ENCODE data around the gene TCTN2.

TCTN2 gene

DNA sequence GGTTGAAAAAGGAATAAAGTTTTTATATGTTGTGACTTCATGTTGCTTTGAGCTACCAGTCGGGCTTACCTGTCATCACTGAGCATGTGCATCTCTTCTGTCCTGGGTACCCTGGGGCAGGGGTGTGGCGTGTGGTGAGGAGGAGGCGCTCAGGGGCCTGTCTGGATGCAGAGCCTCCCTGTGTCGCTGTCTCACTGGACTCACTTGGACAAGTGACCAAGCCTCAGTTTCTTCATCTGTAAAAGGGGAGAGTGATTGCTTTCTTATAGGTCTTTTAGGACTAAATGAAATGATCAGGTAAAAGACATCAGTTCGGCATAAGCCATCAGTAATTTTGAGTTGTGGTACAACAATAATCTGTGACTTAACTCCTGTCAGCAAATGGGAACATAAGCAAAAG, 63.4 kb downstream of the TCTN2 start:
- TF ChIP-seq GATA2 (IDR thresholded peaks at IDR 0.05; ENCODE audit: low read depth, low read length) (no peak), GATA3 (IDR thresholded peaks at IDR 0.05; ENCODE audit: low read depth, low read length) (no peak)

GRCh38 chr12:123741937-123742572, 71.1 kb downstream of the TCTN2 start:
- TF ChIP-seq GATA2 (IDR thresholded peaks at IDR 0.05; ENCODE audit: low read depth, low read length): no peak
- TF ChIP-seq GATA3 (IDR thresholded peaks at IDR 0.05; ENCODE audit: low read depth, low read length): no peak

DNA sequence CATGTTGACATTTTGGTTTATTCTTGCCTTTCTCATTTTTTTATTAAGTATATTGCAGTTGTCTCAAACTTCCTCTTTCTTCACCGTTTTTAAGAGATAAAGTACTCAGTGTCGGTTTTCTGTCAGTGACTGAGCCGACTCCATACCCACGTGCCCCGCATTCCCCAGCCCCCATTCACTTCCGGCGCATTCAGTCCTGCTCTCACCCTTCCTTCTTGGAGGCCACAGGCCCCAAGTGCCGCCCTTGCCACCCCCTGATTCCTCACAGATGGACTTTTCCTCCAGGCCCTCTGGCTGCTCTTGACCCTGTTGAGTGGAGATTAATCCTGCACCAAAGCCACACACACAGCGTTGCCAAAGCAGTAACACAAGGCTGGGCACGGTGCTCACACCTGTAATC, 72.1 kb downstream of the TCTN2 start:
- no peak for TF ChIP-seq GATA2 (IDR thresholded peaks at IDR 0.05; ENCODE audit: low read depth, low read length)
- no peak for TF ChIP-seq GATA3 (IDR thresholded peaks at IDR 0.05; ENCODE audit: low read depth, low read length)

- TF ChIP-seq GATA3 (IDR thresholded peaks at IDR 0.05; ENCODE audit: low read depth, low read length): no peak
- no peak for TF ChIP-seq GATA2 (IDR thresholded peaks at IDR 0.05; ENCODE audit: low read depth, low read length)
Observed at GRCh38 chr12:123744836-123745235, 73.9 kb downstream of the TCTN2 start.

DNA sequence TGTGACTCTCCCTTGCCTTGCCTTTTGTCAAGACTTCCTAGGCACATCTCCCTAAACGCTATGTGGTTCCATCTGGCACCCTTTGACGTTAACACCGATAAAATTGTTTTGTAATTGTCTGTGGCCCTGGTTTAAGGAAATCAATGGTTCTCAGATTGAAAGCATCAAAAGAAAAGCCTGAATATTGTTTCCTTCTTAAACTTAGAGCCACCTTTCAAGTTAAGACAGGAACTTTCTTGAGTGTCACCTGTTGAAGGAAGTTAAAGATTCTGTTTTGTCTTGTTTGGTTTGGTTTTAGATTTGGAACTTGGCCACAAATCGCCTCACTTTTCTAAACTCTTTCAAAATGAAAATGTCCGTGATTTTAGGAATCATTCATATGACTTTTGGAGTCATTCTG, 76.4 kb downstream of the TCTN2 start:
- TF ChIP-seq GATA2 (IDR thresholded peaks at IDR 0.05; ENCODE audit: low read depth, low read length) (no peak), GATA3 (IDR thresholded peaks at IDR 0.05; ENCODE audit: low read depth, low read length) (no peak)

DNA sequence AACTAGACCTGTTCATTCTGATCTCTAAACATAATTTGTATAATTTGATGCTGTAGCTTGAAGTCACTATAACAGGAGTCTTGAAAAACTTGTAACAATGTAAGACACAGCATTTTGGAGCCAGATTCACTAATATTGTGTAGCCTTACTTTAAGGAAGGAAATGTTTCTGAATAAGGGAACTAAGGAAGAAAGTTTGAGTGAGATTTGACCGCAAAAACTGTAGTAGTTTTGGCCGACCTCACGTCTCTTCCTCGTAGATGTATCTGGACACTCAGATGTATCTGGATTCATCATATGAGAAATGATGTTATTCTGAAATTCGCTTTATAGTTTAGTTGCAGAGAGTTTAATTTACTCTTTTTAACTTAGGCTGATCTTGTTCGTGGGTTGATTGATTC, 77.2 kb downstream of the TCTN2 start:
- TF ChIP-seq GATA3 (IDR thresholded peaks at IDR 0.05; ENCODE audit: low read depth, low read length): no peak
- TF ChIP-seq GATA2 (IDR thresholded peaks at IDR 0.05; ENCODE audit: low read depth, low read length): no peak

GRCh38 chr12:123748661-123749060, 77.7 kb downstream of the TCTN2 start:
- TF ChIP-seq GATA3 (IDR thresholded peaks at IDR 0.05; ENCODE audit: low read depth, low read length): no peak
- no peak for TF ChIP-seq GATA2 (IDR thresholded peaks at IDR 0.05; ENCODE audit: low read depth, low read length)

- no peak for TF ChIP-seq GATA2 (IDR thresholded peaks at IDR 0.05; ENCODE audit: low read depth, low read length)
- TF ChIP-seq GATA3 (IDR thresholded peaks at IDR 0.05; ENCODE audit: low read depth, low read length): no peak
Observed at GRCh38 chr12:123749355-123749754, 78.4 kb downstream of the TCTN2 start.

GRCh38 chr12:123750159-123750656, 79.3 kb downstream of the TCTN2 start:
- TF ChIP-seq GATA3 (IDR thresholded peaks at IDR 0.05; ENCODE audit: low read depth, low read length): no peak
- TF ChIP-seq GATA2 (IDR thresholded peaks at IDR 0.05; ENCODE audit: low read depth, low read length): no peak

- TF ChIP-seq GATA2 (IDR thresholded peaks at IDR 0.05; ENCODE audit: low read depth, low read length) (no peak), GATA3 (IDR thresholded peaks at IDR 0.05; ENCODE audit: low read depth, low read length) (no peak)
Observed at GRCh38 chr12:123752046-123752445, 81.1 kb downstream of the TCTN2 start.

DNA sequence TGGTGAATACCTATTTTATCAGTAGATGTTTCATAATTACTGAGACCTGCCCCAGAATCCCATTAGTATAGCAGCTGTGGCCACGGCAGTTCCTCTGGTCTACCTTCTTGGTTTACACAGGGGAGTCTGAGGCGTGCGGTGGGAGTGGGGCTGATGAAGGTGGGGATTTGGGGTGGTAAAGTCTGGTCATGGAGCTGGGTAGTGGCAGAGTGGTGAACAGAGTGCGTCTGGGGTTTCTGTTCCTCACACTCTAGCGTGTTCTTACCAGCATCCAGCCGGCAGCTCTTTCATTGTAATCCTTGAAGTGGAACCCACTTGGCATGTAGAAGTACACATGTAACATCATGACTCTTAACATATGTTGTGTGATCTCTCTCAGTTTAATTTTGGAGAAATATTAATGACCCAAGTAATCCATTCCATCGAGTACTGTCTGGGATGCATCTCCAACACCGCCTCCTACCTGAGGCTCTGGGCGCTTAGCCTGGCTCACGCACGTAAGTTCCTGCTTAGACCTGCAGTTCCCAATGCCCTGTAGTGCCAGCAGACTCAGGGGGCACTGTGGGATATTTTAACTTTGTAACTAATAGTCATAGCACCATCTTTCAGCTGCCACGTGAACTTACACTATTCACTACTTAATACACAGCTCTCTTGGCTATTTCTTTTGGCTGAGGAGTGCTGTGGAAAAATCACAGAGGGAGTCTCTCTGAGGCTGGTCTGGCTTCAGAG, 83.3 kb downstream of the TCTN2 start:
- no peak for TF ChIP-seq GATA2 (IDR thresholded peaks at IDR 0.05; ENCODE audit: low read depth, low read length)
- TF ChIP-seq GATA3 (IDR thresholded peaks at IDR 0.05; ENCODE audit: low read depth, low read length): no peak

DNA sequence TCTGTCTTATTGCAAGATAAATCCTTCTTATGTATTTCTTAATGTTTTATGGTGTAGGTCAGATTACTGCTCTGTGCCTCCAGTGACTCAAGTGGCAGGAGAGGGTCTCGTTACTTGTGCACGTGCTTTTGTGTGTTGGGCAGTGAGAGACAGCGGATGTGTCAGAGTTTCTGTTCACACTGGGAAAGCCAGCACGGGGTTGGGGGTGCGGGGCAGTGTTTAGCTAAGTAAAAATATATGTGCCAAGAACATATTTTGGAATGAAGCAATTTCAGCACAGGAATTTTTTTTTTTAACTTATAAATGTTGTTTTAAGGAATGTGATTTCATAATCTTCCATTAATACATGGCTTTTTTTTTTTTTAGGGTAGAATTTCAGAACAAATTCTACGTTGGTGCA, 86.6 kb downstream of the TCTN2 start:
- TF ChIP-seq GATA3 (IDR thresholded peaks at IDR 0.05; ENCODE audit: low read depth, low read length) (no peak), GATA2 (IDR thresholded peaks at IDR 0.05; ENCODE audit: low read depth, low read length) (no peak)

Measured in SH-SY5Y (cell line).